Loucy (cell line): ENCODE results near the gene SEM1.

Source experiments
- EZH2phosphoT487 ChIP-seq: fragments of 200-600 bp; IDR thresholded peaks from 2 replicates; pipeline ENCODE4 v1.6.1; 2018; ENCODE audit warnings: antibody characterized with exemption, mild to moderate bottlenecking, moderate library complexity, borderline replicate concordance
- TF ChIP-seq, protein P1 (sequence below): fragments of 200-600 bp; sonication (generic); conservative IDR thresholded peaks from 2 replicates; pipeline ENCODE4 v1.5.1; 2014; ENCODE audit warnings: mild to moderate bottlenecking, antibody characterized with exemption, low read length

DNA sequence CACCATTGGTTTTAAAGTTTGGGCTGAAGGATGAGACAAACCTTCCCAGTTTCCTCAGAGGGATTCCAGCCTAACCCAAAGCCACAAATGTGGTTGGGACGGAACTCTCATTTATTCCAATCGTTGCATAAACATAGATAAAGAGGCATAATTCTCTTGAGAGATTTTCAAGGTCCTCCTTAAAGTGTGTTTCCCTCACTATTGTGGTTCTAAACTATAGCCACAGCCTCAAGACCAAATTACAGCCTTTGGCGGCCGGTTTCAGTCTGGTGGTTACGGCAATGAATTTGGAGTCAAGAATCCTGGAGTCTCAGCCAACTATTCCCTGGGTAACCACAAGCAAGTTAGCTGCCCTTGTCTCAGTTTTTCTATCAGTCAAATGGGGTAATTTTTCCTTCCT, 42.6 kb downstream of the SEM1 start:
- TF ChIP-seq, protein P1, sequence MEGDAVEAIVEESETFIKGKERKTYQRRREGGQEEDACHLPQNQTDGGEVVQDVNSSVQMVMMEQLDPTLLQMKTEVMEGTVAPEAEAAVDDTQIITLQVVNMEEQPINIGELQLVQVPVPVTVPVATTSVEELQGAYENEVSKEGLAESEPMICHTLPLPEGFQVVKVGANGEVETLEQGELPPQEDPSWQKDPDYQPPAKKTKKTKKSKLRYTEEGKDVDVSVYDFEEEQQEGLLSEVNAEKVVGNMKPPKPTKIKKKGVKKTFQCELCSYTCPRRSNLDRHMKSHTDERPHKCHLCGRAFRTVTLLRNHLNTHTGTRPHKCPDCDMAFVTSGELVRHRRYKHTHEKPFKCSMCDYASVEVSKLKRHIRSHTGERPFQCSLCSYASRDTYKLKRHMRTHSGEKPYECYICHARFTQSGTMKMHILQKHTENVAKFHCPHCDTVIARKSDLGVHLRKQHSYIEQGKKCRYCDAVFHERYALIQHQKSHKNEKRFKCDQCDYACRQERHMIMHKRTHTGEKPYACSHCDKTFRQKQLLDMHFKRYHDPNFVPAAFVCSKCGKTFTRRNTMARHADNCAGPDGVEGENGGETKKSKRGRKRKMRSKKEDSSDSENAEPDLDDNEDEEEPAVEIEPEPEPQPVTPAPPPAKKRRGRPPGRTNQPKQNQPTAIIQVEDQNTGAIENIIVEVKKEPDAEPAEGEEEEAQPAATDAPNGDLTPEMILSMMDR, result no peak
- TF ChIP-seq EZH2phosphoT487, result no peak
